Measurements from ENCODE around the gene DNAJC10.
"Not testable (repeated sequence)": the region's sequence is repeated elsewhere in the genome, so short reads cannot be mapped to it uniquely, and the experiment has no call there.

Gene DNAJC10

DNA sequence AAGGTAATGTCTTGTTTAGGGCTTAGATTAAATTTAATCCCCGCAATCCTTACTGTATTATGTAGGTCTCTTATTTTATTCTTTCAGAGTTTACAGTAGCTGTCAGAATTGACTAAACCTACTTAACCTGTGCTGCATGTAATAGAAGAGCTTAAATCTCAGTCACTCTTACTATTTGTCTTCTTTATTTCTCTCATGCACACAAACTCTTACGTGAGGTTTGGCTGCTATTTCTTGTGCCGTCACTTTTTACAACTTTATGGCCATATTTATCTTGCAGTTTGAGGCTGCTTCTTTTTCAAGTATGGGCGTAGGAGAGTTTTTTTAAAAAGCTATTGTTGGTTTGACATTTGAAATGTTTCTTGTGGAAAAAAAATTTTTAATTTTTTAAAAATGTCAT is 12.0 kb downstream of the DNAJC10 start:
- DNase-seq: no peak

DNA sequence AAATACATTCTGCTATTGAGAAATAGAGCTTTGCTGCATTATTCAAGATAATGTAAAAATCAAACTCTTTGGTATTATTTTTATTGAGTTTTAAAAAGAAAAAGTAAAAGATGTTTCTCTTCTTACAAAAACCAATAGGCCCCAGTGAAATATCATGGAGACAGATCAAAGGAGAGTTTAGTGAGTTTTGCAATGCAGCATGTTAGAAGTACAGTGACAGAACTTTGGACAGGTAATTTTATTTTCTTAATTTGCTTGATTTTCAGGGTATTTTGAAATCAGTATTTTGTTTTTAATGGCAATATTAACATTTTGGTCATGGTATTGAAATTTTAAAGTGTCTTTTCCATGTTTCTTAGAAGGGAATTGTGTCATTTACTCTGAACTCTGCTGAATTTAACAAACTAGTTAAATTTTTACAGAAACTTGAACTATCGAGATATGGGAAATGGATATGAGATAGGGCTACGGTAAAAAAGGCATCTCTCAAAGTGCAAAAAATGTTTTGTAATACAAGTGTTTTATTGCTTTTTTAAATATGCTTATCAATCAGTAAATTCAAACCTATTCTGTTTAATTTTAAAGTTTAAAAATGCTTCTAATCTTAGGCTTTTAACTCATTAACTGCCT is 13.8 kb downstream of the DNAJC10 start:
- DNase-seq: no peak

DNA sequence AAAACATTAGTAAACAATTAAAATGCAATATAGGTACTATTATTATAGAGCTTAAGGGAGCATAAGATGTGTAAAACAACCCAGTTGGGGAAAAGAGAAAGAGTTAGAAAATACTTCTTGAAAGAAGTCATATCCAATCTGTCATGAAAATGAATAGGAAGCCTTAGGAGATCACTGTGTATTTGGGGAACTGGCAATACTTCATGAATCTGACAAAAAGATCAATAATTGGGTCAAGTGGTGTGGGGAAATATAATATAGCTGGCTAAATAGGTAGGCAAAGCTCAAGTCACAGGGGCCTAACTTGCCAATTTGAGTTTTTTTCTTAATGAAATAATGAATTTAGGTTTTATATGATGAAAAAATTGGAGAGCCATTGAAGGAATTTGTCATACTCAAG is 14.4 kb downstream of the DNAJC10 start:
- DNase-seq: no peak

DNA sequence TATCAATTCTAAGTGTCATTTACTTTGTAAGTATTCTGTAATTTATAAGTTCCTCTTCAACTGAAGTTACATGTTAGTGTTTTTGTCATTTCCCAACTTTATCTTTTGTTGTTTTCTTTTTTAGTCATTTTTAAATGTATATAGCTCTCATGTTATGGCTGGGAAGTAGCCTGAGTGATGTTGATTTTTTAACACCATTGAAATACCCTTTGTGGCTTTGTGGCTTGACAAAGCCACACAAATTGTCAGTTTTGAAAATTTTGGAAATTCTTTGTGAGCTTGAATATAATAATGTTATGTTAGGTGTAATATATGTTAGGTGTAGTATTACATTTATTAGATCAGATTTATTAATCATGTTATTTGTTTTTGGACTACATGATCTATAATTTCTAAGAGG is 16.7 kb downstream of the DNAJC10 start:
- DNase-seq: no peak

DNA sequence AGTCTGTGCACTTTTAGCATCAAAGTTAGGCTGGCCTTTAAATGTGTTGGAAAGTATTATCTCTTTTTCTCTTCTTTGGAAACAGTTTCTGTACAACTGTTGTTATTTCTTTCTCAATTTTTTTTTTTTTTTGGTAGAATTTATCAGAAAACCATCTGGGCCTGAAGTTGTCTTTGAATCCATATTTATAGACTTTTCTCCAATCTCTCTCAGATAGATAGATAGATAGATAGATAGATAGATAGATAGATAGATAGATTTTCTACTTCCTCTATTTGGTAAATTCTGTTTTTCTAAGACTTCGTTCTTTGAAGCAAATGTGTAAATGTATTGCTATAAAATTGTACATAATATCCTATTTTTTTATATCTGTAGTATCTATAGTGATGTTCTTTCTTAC is 17.5 kb downstream of the DNAJC10 start:
- DNase-seq: no peak

DNA sequence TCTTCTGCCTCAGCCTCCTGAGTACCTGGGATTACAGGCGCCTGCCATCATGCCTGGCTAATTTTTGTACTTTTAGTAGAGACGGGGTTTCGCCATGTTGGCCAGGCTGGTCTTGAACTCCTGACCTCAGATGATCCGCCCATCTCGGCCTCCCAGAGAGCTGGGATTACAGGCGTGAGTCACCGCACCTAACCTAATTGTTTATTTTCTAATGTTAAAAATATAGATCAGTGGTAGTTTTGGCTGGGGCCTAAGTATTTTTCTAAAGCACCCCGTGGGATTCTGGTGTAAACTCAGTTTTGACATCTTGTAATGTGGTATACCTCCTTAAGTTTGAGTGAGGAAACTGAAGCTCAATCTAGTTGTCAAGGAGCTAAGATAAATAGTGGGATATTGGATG is 20.8 kb downstream of the DNAJC10 start:
- DNase-seq: not testable (repeated sequence)

DNA sequence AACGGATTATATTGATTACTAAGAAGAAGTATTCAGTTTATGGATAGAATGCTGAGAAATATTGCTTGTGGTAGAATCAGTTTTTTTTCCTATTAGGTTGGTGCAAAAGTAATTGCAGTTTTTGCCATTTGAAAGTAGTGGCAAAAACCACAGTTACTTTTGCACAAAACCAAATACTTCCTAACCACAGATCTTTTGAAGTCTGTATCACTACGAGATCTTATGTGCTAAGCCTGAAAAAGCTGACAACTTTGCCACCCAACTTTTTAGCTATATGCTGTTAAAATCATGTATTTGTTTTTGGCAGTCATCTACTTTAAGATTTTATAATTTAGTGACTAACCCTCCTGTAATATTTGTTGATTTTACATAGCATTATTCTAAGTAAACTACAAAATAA is 24.6 kb downstream of the DNAJC10 start:
- DNase-seq: no peak

DNA sequence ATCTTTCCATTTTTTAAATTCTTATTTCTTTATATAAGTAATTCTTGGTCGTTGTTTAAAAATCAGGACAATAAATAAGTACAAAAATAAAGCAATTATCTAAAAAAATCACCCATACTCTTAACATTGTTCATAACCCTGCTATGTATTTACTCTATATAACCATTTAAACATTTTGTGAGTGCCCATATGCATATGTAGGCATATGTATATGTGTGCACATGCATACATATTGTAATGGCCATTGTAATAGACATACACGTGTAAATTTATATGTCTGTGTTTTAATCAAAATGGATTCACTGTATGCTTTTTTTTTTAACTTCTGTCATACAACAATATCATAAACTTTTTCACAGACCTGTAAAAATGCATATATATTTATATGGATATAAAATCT is 25.6 kb downstream of the DNAJC10 start:
- no peak for DNase-seq

DNA sequence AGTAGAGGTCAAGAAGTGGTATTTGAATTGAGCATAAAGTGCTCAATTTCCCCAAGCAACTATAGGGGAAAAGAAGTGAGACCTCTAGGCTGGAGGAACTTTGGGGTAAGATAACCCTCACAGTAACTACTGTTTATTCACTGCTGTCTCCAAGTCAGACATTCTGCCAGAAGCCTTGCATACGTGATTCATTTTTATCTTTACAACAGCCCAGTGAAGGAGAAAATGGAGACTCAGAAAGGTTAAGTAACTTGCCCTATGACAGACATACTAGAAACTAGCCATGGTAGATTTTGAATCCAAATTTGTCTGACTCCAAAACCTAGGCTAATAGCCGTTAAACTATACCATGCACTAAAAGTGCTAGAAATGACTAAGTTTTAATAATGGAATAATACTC is 28.4 kb downstream of the DNAJC10 start:
- DNase-seq: no peak

DNA sequence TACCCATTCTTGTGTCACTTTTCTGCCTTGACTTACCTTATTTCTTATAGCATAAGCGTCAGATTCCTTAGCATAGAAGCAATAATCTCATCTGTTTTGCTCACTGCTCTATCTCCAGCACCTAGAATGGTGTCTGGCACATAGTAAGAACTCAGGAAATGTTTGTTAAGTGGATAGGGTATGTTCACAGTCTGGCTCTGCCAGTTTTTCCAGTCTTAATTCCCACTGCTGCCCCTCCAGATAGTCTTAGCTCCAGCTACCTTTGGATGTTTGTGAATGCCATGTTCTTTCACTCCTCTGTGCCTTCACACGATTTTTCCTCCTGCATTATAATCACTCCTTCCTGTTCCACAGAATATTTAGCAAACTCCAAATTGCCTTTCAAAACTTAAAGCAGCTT is 29.0 kb downstream of the DNAJC10 start:
- no peak for DNase-seq

DNA sequence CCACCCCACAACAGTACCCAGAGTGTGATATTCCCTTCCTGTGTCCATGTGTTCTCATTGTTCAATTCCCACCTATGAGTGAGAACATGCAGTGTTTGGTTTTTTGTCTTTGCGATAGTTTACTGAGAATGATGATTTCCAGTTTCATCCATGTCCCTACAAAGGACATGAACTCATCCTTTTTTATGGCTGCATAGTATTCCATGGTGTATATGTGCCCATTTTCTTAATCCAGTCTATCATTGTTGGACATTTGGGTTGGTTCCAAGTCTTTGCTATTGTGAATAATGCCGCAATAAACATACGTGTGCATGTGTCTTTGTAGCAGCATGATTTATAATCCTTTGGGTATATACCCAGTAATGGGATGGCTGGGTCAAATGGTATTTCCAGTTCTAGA is 29.8 kb downstream of the DNAJC10 start:
- not testable (repeated sequence) for DNase-seq

DNA sequence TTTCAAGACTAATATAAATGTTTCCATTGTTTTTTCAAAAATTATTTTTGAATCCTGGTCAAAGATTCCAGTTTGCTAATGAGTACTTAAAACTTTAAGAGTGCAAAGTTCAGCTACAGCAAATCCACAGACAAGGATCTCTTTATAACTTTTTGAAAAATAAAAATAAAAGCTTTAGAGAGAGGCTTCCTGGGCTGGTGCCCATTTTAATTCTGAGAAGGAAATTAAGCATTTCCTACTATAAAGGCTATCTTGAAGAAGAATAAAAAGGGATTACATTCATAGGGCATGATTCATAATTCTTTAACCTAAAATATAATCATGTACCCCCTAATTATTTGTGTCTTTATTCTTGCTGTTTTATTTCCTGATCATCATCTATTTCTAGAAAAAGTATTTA is 38.2 kb downstream of the DNAJC10 start:
- DNase-seq: no peak

DNA sequence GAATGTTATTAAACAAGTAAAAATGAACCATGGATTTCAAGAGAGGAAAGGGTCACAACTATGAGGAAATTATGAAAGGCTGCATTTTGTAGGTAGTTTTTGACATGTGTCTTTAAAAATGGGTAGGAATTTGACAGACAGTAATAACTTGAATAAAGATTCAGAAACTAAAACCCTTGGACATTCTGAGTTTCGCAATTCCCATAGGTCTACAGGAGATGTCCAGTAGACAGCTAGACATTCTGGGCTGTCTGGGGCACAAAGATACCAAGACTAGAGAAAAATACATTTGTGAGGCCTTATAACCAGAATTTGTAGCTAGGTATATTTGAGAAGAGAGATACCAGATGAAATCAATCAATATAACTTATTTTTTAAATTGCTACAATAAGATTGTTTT is 42.3 kb downstream of the DNAJC10 start:
- no peak for DNase-seq

DNA sequence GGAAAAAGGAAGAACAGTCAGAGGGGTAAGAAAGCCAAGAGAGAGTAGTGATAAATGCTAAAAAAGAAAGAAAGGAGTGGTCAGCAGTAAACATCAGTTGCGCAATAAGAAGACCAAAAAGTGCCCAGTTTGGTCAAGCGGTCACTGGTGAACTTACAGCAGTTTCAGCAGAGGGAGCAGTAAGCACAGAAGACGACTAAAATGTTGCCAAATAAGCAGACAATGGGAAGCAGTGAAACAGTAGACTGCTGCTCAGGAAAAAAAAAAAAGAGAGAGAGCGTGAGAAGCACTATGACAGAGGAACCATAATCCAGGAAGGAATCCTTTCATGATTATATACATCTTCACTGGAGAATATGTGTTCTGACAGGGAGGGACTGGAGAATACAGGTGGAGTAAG is 45.8 kb downstream of the DNAJC10 start:
- DNase-seq: no peak

DNA sequence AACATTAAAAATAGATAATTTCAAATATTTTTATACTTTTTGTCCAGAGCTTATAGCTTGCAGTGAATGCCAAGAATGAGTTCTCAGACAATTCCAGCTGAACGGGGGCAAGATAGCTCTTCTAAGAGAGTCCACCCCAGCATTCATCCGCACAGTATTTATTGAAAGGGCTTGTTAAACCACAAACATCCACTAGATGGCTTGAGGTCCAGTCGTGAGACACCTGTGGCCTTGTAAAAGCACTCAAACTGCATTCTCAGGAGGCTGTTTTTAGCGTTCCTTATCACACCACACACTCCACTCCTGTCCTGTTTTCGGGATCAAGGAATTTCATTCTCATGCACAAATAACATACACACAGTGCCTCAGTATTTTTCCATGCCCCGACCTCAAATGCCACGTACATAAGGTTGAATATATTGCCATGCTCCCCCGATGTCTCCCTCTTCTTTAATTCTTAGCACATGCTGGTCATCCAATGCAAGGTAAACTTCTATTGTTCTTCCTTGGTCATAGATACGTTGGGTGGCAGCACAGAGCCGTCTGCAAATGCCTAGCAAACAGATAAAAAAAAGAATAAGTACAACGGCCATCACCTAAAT is 47.4 kb downstream of the DNAJC10 start:
- no peak for DNase-seq

DNA sequence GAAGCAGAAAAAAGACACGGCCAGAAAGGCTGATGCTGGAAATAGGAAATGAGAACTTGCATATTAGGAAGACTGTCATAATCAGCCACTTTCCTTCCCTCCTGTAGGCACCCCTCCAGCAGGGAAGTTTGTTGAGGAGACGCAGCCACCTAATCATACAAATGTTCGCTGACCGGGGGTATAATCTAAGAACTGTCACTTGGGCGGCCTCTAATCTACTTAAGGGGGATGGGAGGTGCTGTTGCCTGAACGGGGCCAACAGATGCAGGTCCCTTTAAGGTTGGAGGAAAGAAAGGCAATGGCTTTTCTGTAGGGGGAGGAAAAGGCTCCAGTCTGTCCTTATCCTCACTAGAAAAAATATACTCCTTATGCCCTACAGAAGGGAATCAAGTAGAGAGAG is 50.6 kb downstream of the DNAJC10 start:
- no peak for DNase-seq

DNA sequence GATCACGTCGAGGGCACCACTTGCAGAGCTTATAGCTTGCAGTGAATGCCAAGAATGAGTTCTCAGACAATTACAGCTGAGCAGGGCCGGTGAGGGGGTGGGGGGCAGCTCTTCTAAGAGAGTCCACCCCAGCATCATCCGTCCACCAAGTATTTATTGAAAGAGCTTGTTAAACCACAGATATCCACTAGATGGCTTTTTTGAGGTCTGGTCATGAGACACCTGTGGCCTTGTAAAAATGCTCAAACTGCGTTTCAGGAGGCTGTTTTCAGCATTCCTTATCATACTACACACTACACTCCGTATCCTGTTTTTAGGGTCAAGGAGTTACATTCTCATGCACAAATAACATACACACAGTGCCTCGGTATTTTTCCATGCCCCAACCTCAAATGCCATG is 51.5 kb downstream of the DNAJC10 start:
- DNase-seq: no peak

DNA sequence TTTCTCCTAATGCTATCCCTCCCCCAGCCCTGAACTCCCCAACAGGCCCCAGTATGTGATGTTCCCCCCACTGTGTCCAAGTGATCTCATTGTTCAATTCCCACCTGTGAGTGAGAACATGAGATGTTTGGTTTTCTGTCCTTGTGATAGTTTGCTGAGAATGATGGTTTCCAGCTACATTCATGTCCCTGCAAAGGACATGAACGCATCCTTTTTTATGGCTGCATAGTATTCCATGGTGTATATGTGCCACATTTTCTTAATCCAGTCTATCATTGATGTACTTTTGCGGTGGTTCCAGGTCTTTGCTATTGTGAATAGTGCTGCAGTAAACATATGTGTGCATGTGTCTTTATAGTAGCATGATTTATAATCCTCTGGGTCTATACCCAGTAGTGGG is 52.9 kb downstream of the DNAJC10 start:
- not testable (repeated sequence) for DNase-seq

DNA sequence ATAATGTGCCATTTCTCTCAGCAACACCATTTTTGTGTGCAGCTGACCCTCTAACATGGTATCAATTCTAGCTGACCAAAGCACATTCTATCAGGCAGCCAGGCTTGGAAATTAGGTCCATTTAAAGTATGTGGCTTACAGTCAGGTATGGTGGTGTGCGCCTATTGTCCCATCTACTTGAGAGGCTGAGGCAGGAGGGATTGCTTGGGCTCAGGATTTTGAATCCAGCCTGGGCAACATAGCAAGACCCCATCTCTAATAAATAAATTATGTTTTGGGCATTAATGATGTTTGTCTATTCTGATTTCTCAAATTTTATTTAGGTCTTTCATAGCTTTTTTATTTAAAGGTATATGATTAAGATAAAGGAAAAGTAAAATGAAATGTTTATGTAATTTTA is 63.3 kb downstream of the DNAJC10 start:
- no peak for DNase-seq

DNA sequence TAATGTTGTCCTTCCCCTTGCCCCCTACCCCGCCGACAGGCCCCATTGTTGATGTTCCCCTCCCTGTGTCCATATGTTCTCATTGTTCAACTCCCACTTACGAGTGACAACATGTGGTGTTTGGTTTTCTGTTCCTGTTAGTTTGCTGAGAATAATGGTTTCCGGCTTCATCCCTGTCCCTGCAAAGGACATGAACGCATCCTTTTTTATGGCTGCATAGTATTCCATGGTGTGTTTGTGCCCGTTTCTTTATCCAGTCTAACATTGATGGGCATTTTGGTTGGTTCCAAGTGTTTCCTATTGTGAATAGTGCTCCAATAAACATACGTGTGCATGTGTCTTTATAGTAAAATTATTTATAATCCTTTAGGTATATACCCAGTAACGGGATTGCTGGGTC is 65.0 kb downstream of the DNAJC10 start:
- DNase-seq: not testable (repeated sequence)

DNA sequence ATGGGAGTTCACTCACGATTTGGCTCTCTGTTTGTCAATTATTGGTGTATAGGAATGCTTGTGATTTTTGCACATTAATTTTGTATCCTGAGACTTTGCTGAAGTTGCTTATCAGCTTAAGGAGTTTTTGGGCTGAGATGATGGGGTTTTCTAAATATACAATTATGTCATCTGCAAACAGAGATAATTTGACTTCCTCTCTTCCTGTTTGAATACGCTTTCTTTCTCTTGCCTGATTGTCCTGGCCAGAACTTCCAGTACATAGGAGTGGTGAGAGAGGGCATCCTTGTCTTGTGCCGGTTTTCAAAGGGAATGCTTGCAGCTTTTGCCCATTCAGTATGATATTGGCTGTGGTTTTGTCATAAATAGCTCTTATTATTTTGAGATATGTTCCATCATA is 66.6 kb downstream of the DNAJC10 start:
- not testable (repeated sequence) for DNase-seq

DNA sequence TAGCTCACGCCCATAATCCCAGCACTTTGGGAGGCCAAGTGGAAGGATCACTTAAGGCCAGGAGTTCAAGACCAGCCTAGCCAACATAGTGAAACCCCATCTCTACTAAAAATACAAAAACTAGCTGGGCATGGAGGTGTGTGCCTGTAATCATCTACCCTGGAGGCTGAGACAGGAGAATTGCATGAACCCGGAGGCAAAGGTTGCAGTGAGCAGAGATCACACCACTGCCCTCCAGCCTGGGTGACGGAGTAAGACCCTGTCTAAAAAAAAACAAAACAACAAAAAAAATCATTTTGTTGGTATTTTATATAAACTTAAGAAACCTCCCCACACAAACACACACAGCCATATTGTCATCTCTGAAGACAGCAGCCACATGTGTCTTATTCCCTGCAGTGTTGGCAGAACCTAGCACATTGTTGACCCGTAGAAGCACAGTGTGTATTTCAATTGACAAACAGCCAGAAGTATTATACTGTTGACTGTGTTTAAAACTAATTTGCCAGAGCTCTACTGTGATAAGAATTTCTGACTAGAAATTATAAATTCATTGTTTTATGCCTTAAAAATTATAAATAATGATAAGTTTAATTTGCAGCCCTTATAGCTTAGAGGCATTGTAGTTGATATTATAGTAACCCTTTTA is 68.1 kb downstream of the DNAJC10 start:
- no peak for DNase-seq

DNA sequence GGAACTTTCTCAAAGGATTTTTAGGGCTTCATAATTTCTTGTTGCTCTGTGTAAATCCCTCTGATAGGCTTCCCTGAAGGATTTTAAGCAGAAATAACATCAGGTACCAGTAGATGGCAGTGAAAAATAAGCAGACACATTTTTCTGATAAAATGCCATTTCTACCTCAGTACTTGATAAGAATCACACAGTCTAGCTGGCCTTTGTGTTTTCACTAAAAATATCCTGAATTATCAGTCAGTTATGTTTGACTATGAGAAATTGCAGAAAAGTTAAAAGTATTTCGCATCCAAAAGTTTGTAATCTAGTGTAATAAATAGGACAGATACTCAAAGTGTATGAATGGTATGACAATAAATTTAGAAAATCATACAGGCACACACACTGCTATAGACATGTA is 68.7 kb downstream of the DNAJC10 start:
- DNase-seq: no peak

DNA sequence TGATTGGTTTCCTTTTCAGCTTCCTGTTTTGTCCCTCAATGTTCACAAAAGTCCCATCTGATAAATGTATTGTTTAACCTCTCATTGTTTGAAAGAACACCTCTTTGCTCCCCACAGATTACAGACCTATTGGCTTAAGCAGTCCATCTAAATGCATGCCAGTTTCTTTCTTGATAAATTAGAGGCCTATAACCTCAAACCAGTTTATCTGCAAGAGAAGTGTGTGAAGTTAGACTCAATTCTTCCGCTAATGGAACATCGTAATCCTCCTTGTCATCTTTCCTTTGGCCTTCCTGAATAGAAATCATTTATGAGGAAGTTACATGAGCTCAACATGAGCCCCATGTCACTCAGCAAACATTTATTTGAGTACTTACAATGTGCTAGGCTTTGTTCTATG is 76.4 kb downstream of the DNAJC10 start:
- DNase-seq: no peak

DNA sequence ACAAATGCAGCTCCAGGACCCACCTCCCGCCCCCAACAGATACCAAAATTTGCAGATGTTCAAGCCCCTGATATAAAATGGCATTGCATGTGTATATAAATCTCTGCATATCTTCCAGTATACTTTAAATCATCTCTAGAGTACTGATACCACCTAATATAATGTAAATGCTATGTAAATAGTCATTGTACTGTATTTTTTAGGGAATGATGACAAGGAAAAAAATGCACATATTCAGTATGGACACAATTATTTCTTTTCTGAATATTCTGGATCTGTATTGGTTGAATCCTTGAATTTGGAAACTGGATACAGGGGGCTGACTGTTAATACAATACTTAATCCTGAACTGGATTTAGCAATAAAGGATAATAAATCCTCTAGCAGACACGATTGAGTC is 82.7 kb downstream of the DNAJC10 start:
- DNase-seq: no peak

All from stimulated activated CD8-positive, alpha-beta memory T cell treated with anti-CD3 and anti-CD28 coated beads, Interleukin-4, amount 100 ng/mL, for 48 hours (primary cell).